H9 (cell line): ENCODE measurements around the gene SRGN. TPM values are rescaled to one million over a fixed set of nuclear protein-coding genes. Genes with fewer than 3 reads are reported as not detected.

Experiments used
- DNase-seq: peaks from one replicate; pipeline ENCODE4 v3.0.0-alpha.2; 2017
- H2AFZ ChIP-seq: one replicate; pipeline ENCODE4 v1.6.1; 2013; ENCODE audit warnings: mild to moderate bottlenecking, low read length, control low read depth, moderate library complexity
- H2AK5ac ChIP-seq: 2 replicates; pipeline ENCODE4 v1.6.1; 2013; ENCODE audit warnings: low read length, control low read depth, mixed read lengths; ENCODE audit not compliant: insufficient read length
- H2BK120ac ChIP-seq: one replicate; pipeline ENCODE4 v1.6.1; 2013; ENCODE audit warnings: low read depth, mild to moderate bottlenecking, low read length, control low read depth, inconsistent platforms; ENCODE audit not compliant: poor library complexity, severe bottlenecking
- H2BK12ac ChIP-seq: 2 replicates; pipeline ENCODE4 v1.6.1; 2013; ENCODE audit warnings: low read length, control low read depth, mixed read lengths, low read depth; ENCODE audit not compliant: insufficient read length
- H2BK15ac ChIP-seq: 2 replicates; pipeline ENCODE4 v1.6.1; 2013; ENCODE audit warnings: low read depth, low read length, control low read depth
- H2BK20ac ChIP-seq: one replicate; pipeline ENCODE4 v1.6.1; 2013; ENCODE audit warnings: low read depth, mild to moderate bottlenecking, low read length, control low read depth, inconsistent platforms; ENCODE audit not compliant: poor library complexity, severe bottlenecking
- H2BK5ac ChIP-seq: 2 replicates; pipeline ENCODE4 v1.6.1; 2013; ENCODE audit warnings: low read length, control low read depth, mixed read lengths; ENCODE audit not compliant: insufficient read length
- H3K14ac ChIP-seq: 2 replicates; pipeline ENCODE4 v1.6.1; 2013; ENCODE audit warnings: low read length, control low read depth; ENCODE audit not compliant: insufficient read depth
- H3K18ac ChIP-seq: 2 replicates; pipeline ENCODE4 v1.6.1; 2013; ENCODE audit warnings: low read depth, mild to moderate bottlenecking, mixed read lengths, low read length, control low read depth; ENCODE audit not compliant: insufficient read length
- H3K23ac ChIP-seq: 2 replicates; pipeline ENCODE4 v1.6.1; 2013; ENCODE audit warnings: low read length, control low read depth, mixed read lengths, low read depth; ENCODE audit not compliant: insufficient read length
- H3K23me2 ChIP-seq: 2 replicates; pipeline ENCODE4 v1.6.1; 2013; ENCODE audit warnings: low read depth, mild to moderate bottlenecking, mixed read lengths, low read length, control low read depth; ENCODE audit not compliant: insufficient read length, poor library complexity, severe bottlenecking
- H3K27ac ChIP-seq: 2 replicates; pipeline ENCODE4 v1.5.1; 2013; ENCODE audit warnings: low read length, control low read depth, mixed read lengths, low read depth; ENCODE audit not compliant: insufficient read length
- H3K27me3 ChIP-seq: 2 replicates; pipeline ENCODE4 v1.6.1; 2013; ENCODE audit warnings: low read length, control low read depth, inconsistent platforms; ENCODE audit not compliant: insufficient read depth
- H3K4ac ChIP-seq: 2 replicates; pipeline ENCODE4 v1.6.1; 2013; ENCODE audit warnings: low read depth, mild to moderate bottlenecking, control low read depth, inconsistent platforms, low read length, moderate library complexity
- H3K4me1 ChIP-seq: 2 replicates; pipeline ENCODE4 v1.6.1; 2013; ENCODE audit warnings: low read length, control low read depth, inconsistent platforms; ENCODE audit not compliant: insufficient read depth
- H3K4me2 ChIP-seq: 2 replicates; pipeline ENCODE4 v1.6.1; 2013; ENCODE audit warnings: low read length, control low read depth, mixed read lengths; ENCODE audit not compliant: insufficient read length, insufficient read depth
- H3K56ac ChIP-seq: 2 replicates; pipeline ENCODE4 v1.6.1; 2013; ENCODE audit warnings: low read depth, mild to moderate bottlenecking, mixed read lengths, low read length, control low read depth; ENCODE audit not compliant: insufficient read length
- H3K79me1 ChIP-seq: 2 replicates; pipeline ENCODE4 v1.6.1; 2013; ENCODE audit warnings: low read depth, mild to moderate bottlenecking, moderate library complexity, low read length, control low read depth, inconsistent platforms; ENCODE audit not compliant: insufficient read depth, poor library complexity, severe bottlenecking
- H3K79me2 ChIP-seq: 2 replicates; pipeline ENCODE4 v1.6.1; 2013; ENCODE audit warnings: low read length, control low read depth, inconsistent platforms; ENCODE audit not compliant: insufficient read depth
- H3K9ac ChIP-seq: 2 replicates; pipeline ENCODE4 v1.6.1; 2013; ENCODE audit warnings: low read length, control low read depth, mixed read lengths; ENCODE audit not compliant: insufficient read length; ENCODE audit errors: extremely low read depth
- H3K9me3 ChIP-seq: one replicate; pipeline ENCODE4 v1.6.1; 2013; ENCODE audit warnings: low read depth, low read length, inconsistent platforms; ENCODE audit not compliant: control insufficient read depth
- H3T11ph ChIP-seq: one replicate; pipeline ENCODE4 v1.6.1; 2013; ENCODE audit warnings: mild to moderate bottlenecking, low read length, control low read depth, inconsistent platforms
- H4K20me1 ChIP-seq: one replicate; pipeline ENCODE4 v1.6.1; 2013; ENCODE audit not compliant: control insufficient read depth, insufficient read length, insufficient read depth
- H4K5ac ChIP-seq: 2 replicates; pipeline ENCODE4 v1.6.1; 2013; ENCODE audit warnings: low read depth, mild to moderate bottlenecking, mixed read lengths, low read length, control low read depth; ENCODE audit not compliant: insufficient read length
- H4K8ac ChIP-seq: replicated peaks from 2 replicates; pipeline ENCODE4 v1.6.1; 2013; ENCODE audit warnings: low read length, control low read depth, mixed read lengths, low read depth; ENCODE audit not compliant: insufficient read length
- H4K91ac ChIP-seq: 2 replicates; pipeline ENCODE4 v1.6.1; 2013; ENCODE audit warnings: low read depth, mild to moderate bottlenecking, moderate library complexity, mixed read lengths, low read length, control low read depth; ENCODE audit not compliant: insufficient read length
- H3K27ac Mint-ChIP-seq, 3 experiments: 2 replicates in 2 of 3; 3 replicates in 1 of 3; pipeline ENCODE4 v1.8.0; 2020 to 2021; ENCODE audit warnings: mixed read lengths in 3 of 3, mild to moderate bottlenecking in 1 of 3, moderate library complexity in 1 of 3
- H3K27me3 Mint-ChIP-seq: 2 replicates; pipeline ENCODE4 v1.8.0; 2021; ENCODE audit warnings: low read depth, mild to moderate bottlenecking, moderate library complexity, mixed read lengths
- H3K36me3 Mint-ChIP-seq, 3 experiments: 2 replicates in 2 of 3; 3 replicates in 1 of 3; pipeline ENCODE4 v1.8.0; 2020 to 2021; ENCODE audit warnings: low read depth in 3 of 3, mixed read lengths in 3 of 3; ENCODE audit not compliant: insufficient read depth in 1 of 3
- H3K4me1 Mint-ChIP-seq, 2 experiments: 2 replicates each; pipeline ENCODE4 v1.8.0; 2020; ENCODE audit warnings: mixed read lengths in 2 of 2
- H3K4me3 Mint-ChIP-seq, 2 experiments: 2 replicates in 1 of 2; 3 replicates in 1 of 2; pipeline ENCODE4 v1.8.0; 2020 to 2021; ENCODE audit warnings: mild to moderate bottlenecking in 2 of 2, mixed read lengths in 2 of 2, moderate library complexity in 1 of 2
- H3K9me3 Mint-ChIP-seq, 2 experiments: 2 replicates in 1 of 2; 3 replicates in 1 of 2; pipeline ENCODE4 v1.8.0; 2020; ENCODE audit warnings: mild to moderate bottlenecking in 2 of 2, mixed read lengths in 2 of 2, moderate library complexity in 1 of 2
- WGBS: extraction: QIAGEN DNeasy Blood & Tissue Kit; methylation state at CpG from one replicate; pipeline ENCODE4 v1.1.7; 2013; ENCODE audit warnings: missing lambda C conversion rate, low lambda C conversion rate, mixed read lengths; ENCODE audit not compliant: insufficient read length; ENCODE audit errors: extremely low coverage; 5-methylcytosine and 5-hydroxymethylcytosine counted together
- total RNA-seq: library from RNA; stranded (reverse); gene quantifications from 2 replicates; pipeline ENCODE4 v1.2.1, GENCODE V29; 2021
- TF ChIP-seq, protein P1 (sequence below): fragments of 200-600 bp; sonication (generic); conservative IDR thresholded peaks from 3 replicates; pipeline ENCODE4 v1.8.0; 2021; ENCODE audit warnings: antibody characterized with exemption, mild to moderate bottlenecking

SRGN gene
- total RNA-seq, 1 experiment from 2014 or later, result not detected

DNA sequence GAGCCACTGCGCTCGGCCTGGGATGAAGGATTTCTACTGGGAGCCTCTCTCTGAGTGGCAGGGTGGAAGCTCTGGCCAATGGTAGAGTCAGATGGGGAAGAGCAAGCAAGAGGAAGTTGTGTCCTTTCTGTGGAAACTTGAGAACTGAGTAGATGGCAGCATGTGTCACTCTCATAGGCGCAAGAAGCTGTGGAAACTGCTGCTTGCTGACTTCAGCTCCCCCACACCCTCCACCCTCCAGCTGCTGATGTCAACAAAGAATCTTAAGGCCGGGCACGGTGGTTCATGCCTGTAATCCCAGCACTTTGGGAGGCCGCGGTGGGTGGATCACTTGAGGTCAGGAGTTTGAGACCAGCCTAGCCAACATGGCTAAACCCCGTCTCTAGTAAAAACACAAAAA, 39.8 kb upstream of the SRGN start:
- Histone ChIP-seq H3K79me1 (no peaks in the 10 kb centered on the region), H3K27me3 (no peaks in the 10 kb centered on the region), H3K9me3 (no peaks in the 10 kb centered on the region), H3K23ac (no peak overlapping the region), H2BK120ac (no peak overlapping the region), H3K79me2 (no peaks in the 10 kb centered on the region), H3K4me2 (no peak overlapping the region), H4K8ac (no peak overlapping the region), H4K91ac (no peak overlapping the region), H2BK15ac (no peak overlapping the region), H4K20me1 (no peaks in the 10 kb centered on the region), H2BK5ac (no peak overlapping the region), H3K14ac (no peak overlapping the region), H3K4ac (no peak overlapping the region), H3K18ac (no peak overlapping the region), H3K4me1 (no peaks in the 10 kb centered on the region), H2AFZ (no peak overlapping the region), H2BK20ac (no peak overlapping the region), H3T11ph (no peak overlapping the region), H3K56ac (no peak overlapping the region), H2AK5ac (no peak overlapping the region), H3K9ac (no peak overlapping the region), H4K5ac (no peak overlapping the region), H2BK12ac (no peak overlapping the region), H3K27ac (no peak overlapping the region), H3K23me2 (no peaks in the 10 kb centered on the region)
- H3K4me3 Mint-ChIP-seq, result no peak overlapping the region
- TF ChIP-seq, protein P1, sequence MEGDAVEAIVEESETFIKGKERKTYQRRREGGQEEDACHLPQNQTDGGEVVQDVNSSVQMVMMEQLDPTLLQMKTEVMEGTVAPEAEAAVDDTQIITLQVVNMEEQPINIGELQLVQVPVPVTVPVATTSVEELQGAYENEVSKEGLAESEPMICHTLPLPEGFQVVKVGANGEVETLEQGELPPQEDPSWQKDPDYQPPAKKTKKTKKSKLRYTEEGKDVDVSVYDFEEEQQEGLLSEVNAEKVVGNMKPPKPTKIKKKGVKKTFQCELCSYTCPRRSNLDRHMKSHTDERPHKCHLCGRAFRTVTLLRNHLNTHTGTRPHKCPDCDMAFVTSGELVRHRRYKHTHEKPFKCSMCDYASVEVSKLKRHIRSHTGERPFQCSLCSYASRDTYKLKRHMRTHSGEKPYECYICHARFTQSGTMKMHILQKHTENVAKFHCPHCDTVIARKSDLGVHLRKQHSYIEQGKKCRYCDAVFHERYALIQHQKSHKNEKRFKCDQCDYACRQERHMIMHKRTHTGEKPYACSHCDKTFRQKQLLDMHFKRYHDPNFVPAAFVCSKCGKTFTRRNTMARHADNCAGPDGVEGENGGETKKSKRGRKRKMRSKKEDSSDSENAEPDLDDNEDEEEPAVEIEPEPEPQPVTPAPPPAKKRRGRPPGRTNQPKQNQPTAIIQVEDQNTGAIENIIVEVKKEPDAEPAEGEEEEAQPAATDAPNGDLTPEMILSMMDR, result no peak
- no CpG with 5 or more reads among the region's 8 CpGs for WGBS
- peaks cover 16 to 18% of the 10 kb centered on the region in 2 experiments for H3K4me1 Mint-ChIP-seq
- H3K36me3 Mint-ChIP-seq, result no peaks in the 10 kb centered on the region
- no peak for DNase-seq
- no peak overlapping the region for H3K27ac Mint-ChIP-seq
- H3K27me3 Mint-ChIP-seq, result no peaks in the 10 kb centered on the region; the same call in 1 of the 2 replicates
- no peaks in the 10 kb centered on the region for H3K9me3 Mint-ChIP-seq
